Prostate gland (tissue), 2 donors: ENCODE measurements around the gene FBXO30.

Source experiments
- POLR2A ChIP-seq: fragments of 450-650 bp; IDR thresholded peaks from one replicate; pipeline ENCODE4 v1.6.1; 2016; ENCODE audit warnings: antibody characterized with exemption, mild to moderate bottlenecking
- TF ChIP-seq, protein P1 (sequence below), 4 experiments: fragments of 200-600 bp in 2 of 4; fragments of 450-650 bp in 2 of 4; sonication (generic) in 2 of 4; IDR thresholded peaks; 1 replicate in 3 of 4; 2 replicates in 1 of 4; pipeline ENCODE4 v1.5.1; 2016 to 2019; ENCODE audit warnings: antibody characterized with exemption in 4 of 4, mild to moderate bottlenecking in 2 of 4, moderate library complexity in 2 of 4

DNA sequence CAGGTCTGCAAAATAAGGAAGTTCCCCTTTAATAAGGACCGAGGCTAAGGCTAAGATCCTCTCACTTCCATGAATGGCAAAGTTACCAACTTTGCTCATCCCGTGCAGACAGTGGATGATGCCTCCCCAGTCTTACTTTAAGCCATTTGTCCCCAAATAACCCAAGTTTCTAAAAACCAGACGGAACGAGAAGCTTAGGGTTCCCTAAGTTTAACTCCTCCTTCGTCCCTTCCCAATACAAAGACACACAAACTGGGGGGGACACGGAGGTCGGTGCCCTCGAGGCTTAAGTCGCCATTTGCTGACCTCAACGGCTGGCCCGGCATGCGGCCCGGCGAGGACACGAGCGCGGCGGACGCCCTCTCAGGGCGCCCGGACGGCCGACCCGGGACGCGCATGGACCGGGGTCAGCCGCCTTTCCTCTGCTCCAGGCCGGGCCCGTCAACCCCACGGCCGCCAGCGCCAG, 527 bp downstream of the FBXO30 start:
- TF ChIP-seq, protein P1, sequence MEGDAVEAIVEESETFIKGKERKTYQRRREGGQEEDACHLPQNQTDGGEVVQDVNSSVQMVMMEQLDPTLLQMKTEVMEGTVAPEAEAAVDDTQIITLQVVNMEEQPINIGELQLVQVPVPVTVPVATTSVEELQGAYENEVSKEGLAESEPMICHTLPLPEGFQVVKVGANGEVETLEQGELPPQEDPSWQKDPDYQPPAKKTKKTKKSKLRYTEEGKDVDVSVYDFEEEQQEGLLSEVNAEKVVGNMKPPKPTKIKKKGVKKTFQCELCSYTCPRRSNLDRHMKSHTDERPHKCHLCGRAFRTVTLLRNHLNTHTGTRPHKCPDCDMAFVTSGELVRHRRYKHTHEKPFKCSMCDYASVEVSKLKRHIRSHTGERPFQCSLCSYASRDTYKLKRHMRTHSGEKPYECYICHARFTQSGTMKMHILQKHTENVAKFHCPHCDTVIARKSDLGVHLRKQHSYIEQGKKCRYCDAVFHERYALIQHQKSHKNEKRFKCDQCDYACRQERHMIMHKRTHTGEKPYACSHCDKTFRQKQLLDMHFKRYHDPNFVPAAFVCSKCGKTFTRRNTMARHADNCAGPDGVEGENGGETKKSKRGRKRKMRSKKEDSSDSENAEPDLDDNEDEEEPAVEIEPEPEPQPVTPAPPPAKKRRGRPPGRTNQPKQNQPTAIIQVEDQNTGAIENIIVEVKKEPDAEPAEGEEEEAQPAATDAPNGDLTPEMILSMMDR (IDR thresholded peaks at IDR 0.05): no peak
- no peak for TF ChIP-seq POLR2A
